Stimulated activated naive B cell treated with anti-CD40 and anti-IgM and Interleukin-4, amounts not matched to agents 10 μg/mL and 1 μg/mL and 100 μg/mL, for 72 hours (primary cell): Measurements from ENCODE around the gene SINHCAF.

Source experiments
- ATAC-seq, 2 donors: fragments of 150-1000 bp; cut with Tn5 transposase; replicated peaks; 2 replicates each; pipeline ENCODE4 v1.10.0; 2021; ENCODE audit warnings: moderate library complexity in 1 of 2
- DNase-seq: peaks from one replicate; pipeline ENCODE4 v3.0.0; 2021
- H3K27ac Mint-ChIP-seq: one replicate; pipeline ENCODE4 v1.8.0; 2022; ENCODE audit warnings: mild to moderate bottlenecking, mixed read lengths
- H3K27me3 Mint-ChIP-seq, 2 donors: one replicate each; pipeline ENCODE4 v1.8.0; 2022; ENCODE audit warnings: mixed read lengths in 2 of 2
- H3K36me3 Mint-ChIP-seq, 2 donors: one replicate each; pipeline ENCODE4 v1.8.0; 2022; ENCODE audit warnings: mixed read lengths in 2 of 2, mild to moderate bottlenecking in 1 of 2
- H3K4me1 Mint-ChIP-seq, 2 donors: one replicate each; pipeline ENCODE4 v1.8.0; 2022; ENCODE audit warnings: mixed read lengths in 2 of 2, mild to moderate bottlenecking in 1 of 2
- H3K4me3 Mint-ChIP-seq, 2 donors: one replicate each; pipeline ENCODE4 v1.8.0; 2022; ENCODE audit warnings: mild to moderate bottlenecking in 2 of 2, mixed read lengths in 2 of 2, moderate library complexity in 1 of 2
- H3K9me3 Mint-ChIP-seq, 2 donors: one replicate each; pipeline ENCODE4 v1.8.0; 2022; ENCODE audit warnings: mixed read lengths in 2 of 2, mild to moderate bottlenecking in 1 of 2

SINHCAF gene

DNA sequence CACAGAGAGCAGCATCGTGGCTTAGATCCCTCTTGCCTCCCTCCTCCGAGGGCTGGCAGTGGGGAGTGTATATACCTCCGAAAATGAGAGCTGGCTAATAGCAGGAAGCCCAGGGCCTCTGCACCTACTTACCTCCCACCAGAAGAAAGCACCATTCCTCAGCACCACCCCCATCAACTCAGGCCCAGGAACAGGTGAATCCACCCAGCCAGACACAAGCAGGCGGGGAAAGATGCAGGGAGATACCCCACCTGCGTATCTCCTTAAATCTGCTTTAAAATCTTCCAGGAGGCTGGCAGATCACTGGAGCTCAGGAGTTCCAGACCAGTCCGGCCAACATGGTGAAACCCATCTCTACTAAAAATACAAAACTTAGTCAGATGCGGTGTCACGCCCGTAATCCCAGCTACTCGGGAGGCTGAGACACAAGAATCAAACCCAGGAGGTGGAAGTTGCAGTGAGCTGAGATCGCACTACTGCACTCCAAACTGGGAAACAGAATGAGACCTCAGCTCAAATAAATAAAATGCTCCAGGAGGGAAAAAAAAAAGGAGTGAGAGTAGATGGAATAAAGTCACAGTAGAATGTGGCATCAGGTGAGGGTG lies 93.5 kb downstream of the SINHCAF start:
- ATAC-seq (no peak), DNase-seq (no peak)
- H3K4me3 Mint-ChIP-seq = no peak overlapping the region
- H3K9me3 Mint-ChIP-seq = peaks cover 4 to 5% of the 10 kb centered on the region in 2 donors
- peaks cover 0 to 4% of the 10 kb centered on the region in 2 donors for H3K36me3 Mint-ChIP-seq
- peaks cover 28 to 29% of the 10 kb centered on the region in 2 donors for H3K27me3 Mint-ChIP-seq
- no peak overlapping the region for H3K27ac Mint-ChIP-seq
- H3K4me1 Mint-ChIP-seq = peaks cover 5 to 6% of the 10 kb centered on the region in 2 donors

DNA sequence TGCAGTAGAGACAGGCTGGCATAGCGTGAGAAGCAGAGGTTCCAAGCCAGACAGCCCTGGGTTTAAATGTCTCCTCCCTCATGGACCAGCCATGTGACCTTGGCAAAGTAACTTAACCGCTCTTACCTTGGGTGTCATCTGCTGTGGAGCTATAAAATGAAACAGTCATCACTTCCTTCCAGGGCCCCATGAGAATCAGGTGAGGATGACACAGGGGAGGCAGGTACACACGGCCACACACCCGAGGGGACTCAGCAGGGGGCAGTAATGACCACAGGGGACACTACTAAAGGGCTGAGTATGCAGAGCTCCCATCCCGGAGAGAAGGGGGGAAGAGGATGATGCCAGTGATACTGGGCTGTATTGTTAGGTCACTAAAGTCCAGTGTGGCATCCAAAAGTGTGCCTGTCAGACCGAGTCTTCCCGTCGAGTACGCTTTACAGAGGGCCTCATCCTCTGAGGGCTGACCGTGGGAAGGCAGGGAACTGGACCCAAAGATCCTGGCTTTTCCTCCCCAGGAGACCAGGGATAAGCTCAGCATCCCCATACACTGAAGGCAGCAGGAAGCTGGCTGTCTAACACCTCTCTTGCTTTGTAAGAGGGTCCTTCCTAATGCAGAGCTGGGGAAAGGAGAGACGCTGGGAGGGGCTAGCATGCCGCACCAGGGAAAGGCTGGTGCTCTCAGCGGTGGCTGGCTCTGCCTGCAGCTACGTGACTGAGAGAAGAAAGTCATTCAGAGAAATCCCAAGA lies 94.2 kb downstream of the SINHCAF start:
- DNase-seq = no peak
- peaks cover 24 to 28% of the 10 kb centered on the region in 2 donors for H3K27me3 Mint-ChIP-seq
- no peak overlapping the region for H3K27ac Mint-ChIP-seq
- no peak for ATAC-seq
- H3K36me3 Mint-ChIP-seq = peaks cover 0 to 4% of the 10 kb centered on the region in 2 donors
- H3K4me1 Mint-ChIP-seq = no peaks in the 10 kb centered on the region
- no peak overlapping the region for H3K4me3 Mint-ChIP-seq
- peaks cover 4 to 5% of the 10 kb centered on the region in 2 donors for H3K9me3 Mint-ChIP-seq
